Lower leg skin (tissue), 4 donors: ENCODE results near the gene RAB27B. TPM values are rescaled to one million over a fixed set of nuclear protein-coding genes. Genes with fewer than 3 reads are reported as not detected.

Experiments used
- DNase-seq, 2 donors: peaks; one replicate each; pipeline ENCODE4 v3.0.0-alpha.2; 2019; ENCODE audit warnings: low spot score in 2 of 2
- H3K4me3 ChIP-seq: fragments of 200-600 bp; sonication (generic); 2 replicates; pipeline ENCODE4 v1.5.1; 2017; ENCODE audit warnings: mild to moderate bottlenecking, low read depth; ENCODE audit not compliant: poor library complexity, severe bottlenecking
- CTCF ChIP-seq, 3 donors: fragments of 450-650 bp; IDR thresholded peaks; one replicate each; pipeline ENCODE4 v1.5.1; 2016; ENCODE audit warnings: antibody characterized with exemption in 3 of 3, mild to moderate bottlenecking in 3 of 3, moderate library complexity in 2 of 3
- POLR2A ChIP-seq, 2 donors: fragments of 450-650 bp; IDR thresholded peaks; one replicate each; pipeline ENCODE4 v1.6.1; 2016 to 2017; ENCODE audit warnings: antibody characterized with exemption in 2 of 2, mild to moderate bottlenecking in 1 of 2, moderate library complexity in 1 of 2
- WGBS, 2 donors: methylation state at CpG; one replicate each; pipeline ENCODE4 v1.1.5; 2018; 5-methylcytosine and 5-hydroxymethylcytosine counted together
- intact Hi-C: fragments of 100-400 bp; cut with DNase I; formaldehyde crosslinking; loops from one replicate; pipeline ENCODE4 v1.15.0; 2023; ENCODE audit warnings: low total_unique reads
- total RNA-seq, 4 donors: library from RNA; depleted of rRNA; stranded (reverse); fragments of >200 nt; gene quantifications; one replicate each; pipeline ENCODE4 v1.1.0, GENCODE V29; 2016

Gene RAB27B
- total RNA-seq, 4 donors from 2014 or later: 22.6 to 34.8 (median 27.2) TPM

DNA sequence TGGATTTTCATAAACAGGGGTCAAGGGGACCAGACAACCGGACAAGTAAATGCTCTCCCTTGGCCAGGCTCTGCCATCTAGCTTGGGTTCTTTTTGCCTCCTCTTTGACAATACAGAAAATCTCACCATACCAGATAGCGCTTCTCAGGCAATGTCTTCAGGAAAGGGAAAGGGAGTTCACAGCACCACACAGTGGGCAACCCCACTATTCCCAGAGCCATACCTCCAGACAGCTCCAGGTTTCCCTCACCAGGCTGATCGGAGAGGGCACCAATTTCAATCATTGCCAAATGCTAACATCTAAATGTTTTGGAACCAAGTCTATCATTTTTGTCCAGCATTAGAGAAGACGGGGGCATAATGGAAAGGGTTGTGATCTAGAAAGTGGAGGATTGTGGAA is 102.9 kb downstream of the RAB27B start:
- intact Hi-C loops: no loop called here
- 91 to 95% methylated on average over 4 of the region's 4 CpGs for WGBS, 2 donors

DNA sequence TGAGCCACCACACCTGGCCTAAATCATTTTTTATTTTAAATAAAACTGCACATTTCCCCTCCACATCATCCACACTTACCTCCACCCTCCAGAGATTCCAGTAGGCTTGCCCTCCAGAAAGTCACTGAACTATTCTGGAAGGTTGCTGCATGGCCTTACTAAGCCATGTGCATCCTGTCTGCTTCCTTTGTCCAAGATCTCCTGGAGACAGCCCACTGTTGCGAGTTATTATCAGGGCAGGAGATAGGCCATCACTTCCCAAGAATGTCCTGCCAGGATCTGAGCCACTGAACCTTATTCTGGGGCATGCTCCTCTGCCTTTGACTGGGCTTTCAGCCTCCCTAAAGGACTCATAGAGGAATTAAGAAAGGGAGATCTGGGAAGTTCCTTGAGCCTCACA is 104.2 kb downstream of the RAB27B start:
- no peak for DNase-seq
- 40 to 90% methylated on average over 1 of the region's 1 CpG for WGBS, 2 donors
- intact Hi-C loops: no loop called here

More for the DNA sequence above, 102.9 kb downstream of the RAB27B start:
- H3K4me3 ChIP-seq: no peak overlapping the region
- TF ChIP-seq CTCF (IDR thresholded peaks at IDR 0.05) (no peak), POLR2A (IDR thresholded peaks at IDR 0.05) (no peak)
- DNase-seq: no peak

GRCh38 chr18:54938506-54938905 is 110.2 kb downstream of the RAB27B start:
- intact Hi-C loops: no loop called here
- TF ChIP-seq CTCF (IDR thresholded peaks at IDR 0.05) (no peak), POLR2A (IDR thresholded peaks at IDR 0.05) (no peak)
- no peak for DNase-seq
- no peak overlapping the region for H3K4me3 ChIP-seq
- 95% methylated on average over 3 of the region's 3 CpGs for WGBS, 2 donors

More for the DNA sequence above, 104.2 kb downstream of the RAB27B start:
- no peak for TF ChIP-seq POLR2A (IDR thresholded peaks at IDR 0.05)
- TF ChIP-seq CTCF (IDR thresholded peaks at IDR 0.05): no peak
- no peak overlapping the region for H3K4me3 ChIP-seq

DNA sequence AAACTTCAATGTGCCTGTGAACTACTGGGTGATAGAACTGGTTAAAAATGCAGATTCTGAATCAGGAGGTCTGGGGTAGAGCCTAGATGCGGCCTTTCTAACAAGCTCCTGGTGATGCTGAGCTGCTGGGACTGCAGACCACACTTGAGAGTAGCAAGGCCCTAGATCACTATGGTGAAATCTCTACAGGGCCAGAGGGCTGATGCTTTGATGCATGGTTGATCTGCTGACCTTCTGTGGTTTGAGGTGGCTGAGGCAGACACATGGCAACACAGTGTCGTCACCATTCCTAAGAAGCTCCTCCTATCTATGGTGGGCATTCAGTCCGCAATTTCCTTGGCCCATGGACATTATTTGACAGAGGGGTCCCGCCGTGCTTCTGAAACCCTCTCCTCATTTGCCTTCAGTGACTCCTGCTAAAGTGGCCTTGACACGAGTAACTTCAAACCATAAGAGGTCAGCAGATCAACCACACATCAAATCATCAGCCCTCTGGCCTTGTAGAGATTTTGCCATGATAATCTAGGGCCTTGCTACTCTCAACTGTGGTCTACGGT is 111.2 kb downstream of the RAB27B start:
- no peak for DNase-seq
- no peak overlapping the region for H3K4me3 ChIP-seq
- intact Hi-C loops: no loop called here
- 81 to 84% methylated on average over 7 of the region's 7 CpGs for WGBS, 2 donors
- TF ChIP-seq CTCF (IDR thresholded peaks at IDR 0.05) (no peak), POLR2A (IDR thresholded peaks at IDR 0.05) (no peak)

GRCh38 chr18:54942144-54942543 is 113.9 kb downstream of the RAB27B start:
- WGBS, 2 donors: 72 to 88% methylated on average over 4 of the region's 4 CpGs
- intact Hi-C loops: no loop called here
- TF ChIP-seq POLR2A (IDR thresholded peaks at IDR 0.05): no peak
- TF ChIP-seq CTCF (IDR thresholded peaks at IDR 0.05): no peak
- H3K4me3 ChIP-seq: no peak overlapping the region
- no peak for DNase-seq

- intact Hi-C loops: no loop called here
- no peak for DNase-seq
- TF ChIP-seq POLR2A (IDR thresholded peaks at IDR 0.05): no peak
- no peak for TF ChIP-seq CTCF (IDR thresholded peaks at IDR 0.05)
- 83 to 91% methylated on average over 3 of the region's 3 CpGs for WGBS, 2 donors
- no peak overlapping the region for H3K4me3 ChIP-seq
Measured at GRCh38 chr18:54942569-54942968, 114.3 kb downstream of the RAB27B start.
